ENCODE results near the gene MOB2.

MOB2 gene

GRCh38 chr11:1487091-1487850 is 692 bp upstream of the MOB2 start:
- ChIA-PET CTCF (no interaction called here), POLR2A (no interaction called here)
- TF ChIP-seq LEF1 (IDR thresholded peaks at IDR 0.05; ENCODE audit: borderline replicate concordance) (no peak), FOXK2 (IDR thresholded peaks at IDR 0.05) (no peak), NFRKB (IDR thresholded peaks at IDR 0.05) (no peak), FOXA1 (IDR thresholded peaks at IDR 0.05) (no peak), ARNT (IDR thresholded peaks at IDR 0.05) (no peak), HDGF (IDR thresholded peaks at IDR 0.05; ENCODE audit: borderline replicate concordance) (no peak), ELF4 (IDR thresholded peaks at IDR 0.05) (no peak), TARDBP (IDR thresholded peaks at IDR 0.05) (no peak), ZNF384 (IDR thresholded peaks at IDR 0.05) (no peak), CTBP1 (IDR thresholded peaks at IDR 0.05; ENCODE audit: borderline replicate concordance) (no peak), BHLHE40 (IDR thresholded peaks at IDR 0.05; ENCODE audit: borderline replicate concordance) (no peak), PKNOX1 (IDR thresholded peaks at IDR 0.05) (no peak), SUZ12 (IDR thresholded peaks at IDR 0.05) (no peak), SP1 (IDR thresholded peaks at IDR 0.05) (no peak), L3MBTL2 (conservative IDR thresholded peaks at IDR 0.05) (no peak), FOXM1 (IDR thresholded peaks at IDR 0.05; ENCODE audit: borderline replicate concordance) (no peak)
- DNase-seq (ENCODE audit: extremely low spot score): no peak

- no peak for TF ChIP-seq TARDBP (IDR thresholded peaks at IDR 0.05)
- no peak for TF ChIP-seq L3MBTL2 (conservative IDR thresholded peaks at IDR 0.05)
- ChIA-PET POLR2A (no interaction called here), CTCF (no interaction called here)
- no peak for DNase-seq (ENCODE audit: extremely low spot score)
These were observed 1.1 kb downstream of the MOB2 start for GRCh38 chr11:1485504-1485885.

- CTCF ChIA-PET: no interaction called here
- no peak for TF ChIP-seq FOXM1 (IDR thresholded peaks at IDR 0.05; ENCODE audit: borderline replicate concordance)
- TF ChIP-seq NFRKB (IDR thresholded peaks at IDR 0.05): no peak
- TF ChIP-seq PKNOX1 (IDR thresholded peaks at IDR 0.05): no peak
- TF ChIP-seq L3MBTL2 (conservative IDR thresholded peaks at IDR 0.05): no peak
- TF ChIP-seq CTBP1 (IDR thresholded peaks at IDR 0.05; ENCODE audit: borderline replicate concordance): no peak
- POLR2A ChIA-PET: no interaction called here
- DNase-seq (ENCODE audit: extremely low spot score): no peak
These were observed 1.7 kb downstream of the MOB2 start for GRCh38 chr11:1484695-1485503.

GRCh38 chr11:1484061-1484671 is 2.4 kb downstream of the MOB2 start:
- ChIA-PET CTCF (no interaction called here), POLR2A (no interaction called here)
- no peak for TF ChIP-seq FOXM1 (IDR thresholded peaks at IDR 0.05; ENCODE audit: borderline replicate concordance)
- TF ChIP-seq TARDBP (IDR thresholded peaks at IDR 0.05): no peak
- no peak for TF ChIP-seq HDGF (IDR thresholded peaks at IDR 0.05; ENCODE audit: borderline replicate concordance)
- TF ChIP-seq ARNT (IDR thresholded peaks at IDR 0.05): no peak
- TF ChIP-seq CTBP1 (IDR thresholded peaks at IDR 0.05; ENCODE audit: borderline replicate concordance): no peak
- TF ChIP-seq LEF1 (IDR thresholded peaks at IDR 0.05; ENCODE audit: borderline replicate concordance): no peak
- TF ChIP-seq SP1 (IDR thresholded peaks at IDR 0.05): no peak
- TF ChIP-seq PKNOX1 (IDR thresholded peaks at IDR 0.05): no peak
- TF ChIP-seq BHLHE40 (IDR thresholded peaks at IDR 0.05; ENCODE audit: borderline replicate concordance): no peak
- no peak for TF ChIP-seq NFRKB (IDR thresholded peaks at IDR 0.05)
- TF ChIP-seq ELF4 (IDR thresholded peaks at IDR 0.05): no peak
- TF ChIP-seq FOXK2 (IDR thresholded peaks at IDR 0.05): no peak
- no peak for TF ChIP-seq FOXA1 (IDR thresholded peaks at IDR 0.05)
- TF ChIP-seq SUZ12 (IDR thresholded peaks at IDR 0.05): no peak
- TF ChIP-seq ZNF384 (IDR thresholded peaks at IDR 0.05): no peak
- no peak for TF ChIP-seq L3MBTL2 (conservative IDR thresholded peaks at IDR 0.05)
- DNase-seq (ENCODE audit: extremely low spot score): no peak

GRCh38 chr11:1483445-1483961 is 3.1 kb downstream of the MOB2 start:
- POLR2A ChIA-PET: no interaction called here

More at GRCh38 chr11:1483445-1483961, 3.1 kb downstream of the MOB2 start:
- no peak for TF ChIP-seq FOXK2 (IDR thresholded peaks at IDR 0.05)
- no peak for TF ChIP-seq CTBP1 (IDR thresholded peaks at IDR 0.05; ENCODE audit: borderline replicate concordance)
- TF ChIP-seq NFRKB (IDR thresholded peaks at IDR 0.05): no peak
- no peak for TF ChIP-seq HDGF (IDR thresholded peaks at IDR 0.05; ENCODE audit: borderline replicate concordance)
- no peak for TF ChIP-seq ZNF384 (IDR thresholded peaks at IDR 0.05)
- TF ChIP-seq FOXM1 (IDR thresholded peaks at IDR 0.05; ENCODE audit: borderline replicate concordance): no peak
- TF ChIP-seq TARDBP (IDR thresholded peaks at IDR 0.05): no peak
- no peak for TF ChIP-seq BHLHE40 (IDR thresholded peaks at IDR 0.05; ENCODE audit: borderline replicate concordance)
- no peak for TF ChIP-seq SUZ12 (IDR thresholded peaks at IDR 0.05)
- no peak for TF ChIP-seq L3MBTL2 (conservative IDR thresholded peaks at IDR 0.05)
- TF ChIP-seq ARNT (IDR thresholded peaks at IDR 0.05): no peak
- TF ChIP-seq ELF4 (IDR thresholded peaks at IDR 0.05): no peak
- no peak for TF ChIP-seq LEF1 (IDR thresholded peaks at IDR 0.05; ENCODE audit: borderline replicate concordance)
- no peak for TF ChIP-seq FOXA1 (IDR thresholded peaks at IDR 0.05)
- TF ChIP-seq SP1 (IDR thresholded peaks at IDR 0.05): no peak
- DNase-seq (ENCODE audit: extremely low spot score): no peak
- CTCF ChIA-PET: no interaction called here

Measured in HEK293T (cell line).